Loucy (cell line): Measurements from ENCODE around the gene EEF1G.

Source experiments
- H2AFZ ChIP-seq: fragments of 200-600 bp; sonication (generic); 2 replicates; pipeline ENCODE4 v1.6.0; 2016; ENCODE audit warnings: antibody characterized with exemption, mild to moderate bottlenecking, low read length, moderate library complexity
- H3F3A ChIP-seq: fragments of 200-600 bp; 2 replicates; pipeline ENCODE4 v1.6.0; 2016; ENCODE audit warnings: antibody characterized with exemption, low read depth, mild to moderate bottlenecking
- H3K27me3 ChIP-seq: fragments of 200-600 bp; sonication (generic); 2 replicates; pipeline ENCODE4 v1.6.1; 2014; ENCODE audit warnings: low read length, mild to moderate bottlenecking; ENCODE audit not compliant: insufficient read depth, poor library complexity, severe bottlenecking
- H3K36me3 ChIP-seq: fragments of 200-600 bp; sonication (generic); 2 replicates; pipeline ENCODE4 v1.6.1; 2016; ENCODE audit warnings: low read length; ENCODE audit not compliant: insufficient read depth
- H3K4me1 ChIP-seq: fragments of 200-600 bp; sonication (generic); 2 replicates; pipeline ENCODE4 v1.5.1; 2014; ENCODE audit warnings: low read length, mild to moderate bottlenecking; ENCODE audit not compliant: insufficient read depth, poor library complexity, severe bottlenecking
- H3K4me2 ChIP-seq: fragments of 200-600 bp; sonication (generic); 2 replicates; pipeline ENCODE4 v1.6.0; 2014; ENCODE audit warnings: antibody characterized with exemption, low read length, low read depth, mild to moderate bottlenecking; ENCODE audit not compliant: poor library complexity, severe bottlenecking
- H3K4me3 ChIP-seq: fragments of 200-600 bp; sonication (generic); 2 replicates; pipeline ENCODE4 v1.5.1; 2014; ENCODE audit warnings: low read length, mild to moderate bottlenecking, mixed read lengths; ENCODE audit not compliant: poor library complexity, severe bottlenecking
- H3K79me2 ChIP-seq: fragments of 200-600 bp; sonication (generic); 2 replicates; pipeline ENCODE4 v1.6.1; 2014; ENCODE audit warnings: low read length; ENCODE audit not compliant: insufficient read depth
- H3K9ac ChIP-seq: fragments of 200-600 bp; sonication (generic); 2 replicates; pipeline ENCODE4 v1.6.0; 2014; ENCODE audit warnings: mild to moderate bottlenecking, low read depth, low read length, moderate library complexity; ENCODE audit not compliant: poor library complexity, severe bottlenecking
- H3K9me2 ChIP-seq: fragments of 200-600 bp; sonication (generic); replicated peaks from 2 replicates; pipeline ENCODE4 v1.6.1; 2016; ENCODE audit warnings: low read depth, low read length, mixed read lengths
- H3K9me3 ChIP-seq: fragments of 200-600 bp; sonication (generic); 2 replicates; pipeline ENCODE4 v1.6.1; 2014; ENCODE audit warnings: mild to moderate bottlenecking, antibody characterized with exemption, low read length, low read depth; ENCODE audit not compliant: insufficient read depth
- H4K20me1 ChIP-seq: fragments of 200-600 bp; sonication (generic); 2 replicates; pipeline ENCODE4 v1.6.0; 2014; ENCODE audit warnings: antibody characterized with exemption, low read length, mild to moderate bottlenecking; ENCODE audit not compliant: insufficient read depth, poor library complexity, severe bottlenecking
- CTCF ChIP-seq: fragments of 200-600 bp; sonication (generic); conservative IDR thresholded peaks from 2 replicates; pipeline ENCODE4 v1.5.1; 2014; ENCODE audit warnings: mild to moderate bottlenecking, antibody characterized with exemption, low read length
- EZH2phosphoT487 ChIP-seq: fragments of 200-600 bp; IDR thresholded peaks from 2 replicates; pipeline ENCODE4 v1.6.1; 2018; ENCODE audit warnings: antibody characterized with exemption, mild to moderate bottlenecking, moderate library complexity, borderline replicate concordance

EEF1G gene

GRCh38 chr11:62536301-62536957, 37.3 kb downstream of the EEF1G start:
- Histone ChIP-seq H3K9ac (no peak overlapping the region), H3F3A (no peaks in the 10 kb centered on the region), H2AFZ (no peak overlapping the region), H3K36me3 (peaks cover 21% of the 10 kb centered on the region; the same call in 1 of the 2 replicates), H3K9me3 (no peaks in the 10 kb centered on the region), H3K4me1 (peaks cover 17% of the 10 kb centered on the region), H3K4me2 (no peak overlapping the region), H4K20me1 (no peaks in the 10 kb centered on the region), H3K9me2 (no peaks in the 10 kb centered on the region), H3K27me3 (no peaks in the 10 kb centered on the region), H3K79me2 (peaks cover 15% of the 10 kb centered on the region), H3K4me3 (no peak overlapping the region)
- TF ChIP-seq EZH2phosphoT487: no peak
- TF ChIP-seq CTCF: no peak

- H3K4me2 ChIP-seq: no peak overlapping the region
- peaks cover 17% of the 10 kb centered on the region for H3K4me1 ChIP-seq
- no peak overlapping the region for H3K4me3 ChIP-seq
- H3F3A ChIP-seq: no peaks in the 10 kb centered on the region
- H3K79me2 ChIP-seq: peaks cover 13% of the 10 kb centered on the region
- peaks cover 21% of the 10 kb centered on the region; the same call in 1 of the 2 replicates for H3K36me3 ChIP-seq
- H4K20me1 ChIP-seq: no peaks in the 10 kb centered on the region
- no peaks in the 10 kb centered on the region for H3K27me3 ChIP-seq
- TF ChIP-seq CTCF (no peak), EZH2phosphoT487 (no peak)
- no peak overlapping the region for H3K9ac ChIP-seq
- H3K9me3 ChIP-seq: no peaks in the 10 kb centered on the region
- no peaks in the 10 kb centered on the region for H3K9me2 ChIP-seq
- no peak overlapping the region for H2AFZ ChIP-seq
These were observed 37.9 kb downstream of the EEF1G start for GRCh38 chr11:62535802-62536201.

GRCh38 chr11:62534779-62535545, 38.7 kb downstream of the EEF1G start:
- Histone ChIP-seq H3K9me3 (no peaks in the 10 kb centered on the region), H3K79me2 (peaks cover 13% of the 10 kb centered on the region), H3K36me3 (peaks cover 21% of the 10 kb centered on the region; the same call in 1 of the 2 replicates), H3K27me3 (no peaks in the 10 kb centered on the region), H3F3A (no peaks in the 10 kb centered on the region), H3K4me1 (peaks cover 15% of the 10 kb centered on the region), H3K4me3 (no peak overlapping the region), H2AFZ (no peak overlapping the region), H4K20me1 (no peaks in the 10 kb centered on the region), H3K9me2 (no peaks in the 10 kb centered on the region), H3K4me2 (no peak overlapping the region), H3K9ac (no peak overlapping the region)
- TF ChIP-seq CTCF: no peak
- TF ChIP-seq EZH2phosphoT487: no peak
